ENCODE measurements around the gene GBF1. TPM values are rescaled to one million over a fixed set of nuclear protein-coding genes. Genes with fewer than 3 reads are reported as not detected.
"Not testable (repeated sequence)": the region's sequence is repeated elsewhere in the genome, so short reads cannot be mapped to it uniquely, and the experiment has no call there.

GBF1 gene
- total RNA-seq, 1 experiment from 2014 or later, result 23.7 TPM

DNA sequence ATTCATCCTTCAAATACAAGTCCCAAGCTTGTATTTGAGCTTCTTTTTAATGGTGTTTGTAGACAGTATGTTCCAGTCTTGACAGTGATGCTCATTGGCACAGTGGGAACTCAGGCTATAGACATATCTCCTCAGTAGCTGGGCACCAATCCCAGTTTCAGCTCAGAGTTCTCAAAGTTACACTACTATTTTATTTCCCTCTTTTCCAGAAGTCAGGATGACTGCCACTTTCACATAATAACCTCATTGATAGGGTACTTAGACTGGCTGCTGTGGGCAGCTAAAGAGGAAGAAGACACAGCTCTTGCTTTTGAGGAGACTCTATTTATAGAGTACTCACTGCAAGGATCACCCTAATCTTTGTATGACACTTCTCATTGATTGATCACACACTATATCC, 2.4 kb downstream of the GBF1 start:
- H3K27me3 ChIP-seq (ENCODE audit: insufficient read depth, low read length), result peaks cover 5% of the 10 kb centered on the region; the same call in 1 of the 2 replicates
- H3K56ac ChIP-seq (ENCODE audit: insufficient read length, low read depth, low read length), result no peak overlapping the region
- H3K23ac ChIP-seq (ENCODE audit: insufficient read length, low read depth, low read length), result no peak overlapping the region
- no peaks in the 10 kb centered on the region for H3K4me1 ChIP-seq (ENCODE audit: insufficient read depth, low read length)
- H3K9me3 ChIP-seq (ENCODE audit: control insufficient read depth, low read depth, low read length), result no peaks in the 10 kb centered on the region
- peaks cover 17 to 23% of the 10 kb centered on the region in 2 experiments for H3K4me1 Mint-ChIP-seq
- no peaks in the 10 kb centered on the region for H3K36me3 Mint-ChIP-seq (ENCODE audit: insufficient read depth in 1 of 3, low read depth in 3 of 3)
- H3K4ac ChIP-seq (ENCODE audit: low read depth, low read length), result no peak overlapping the region
- H4K5ac ChIP-seq (ENCODE audit: insufficient read length, low read depth, low read length), result no peak overlapping the region
- H4K8ac ChIP-seq (replicated peaks; ENCODE audit: insufficient read length, low read depth, low read length), result no peak overlapping the region
- H3T11ph ChIP-seq (ENCODE audit: low read length), result no peak overlapping the region
- peaks cover 15% of the 10 kb centered on the region for H3K27me3 Mint-ChIP-seq (ENCODE audit: low read depth)
- no peak overlapping the region for H2BK5ac ChIP-seq (ENCODE audit: insufficient read length, low read length)
- peaks cover 2% of the 10 kb centered on the region for H3K79me1 ChIP-seq (ENCODE audit: insufficient read depth, low read depth, low read length, poor library complexity, severe bottlenecking)
- no peaks in the 10 kb centered on the region for H3K9me3 Mint-ChIP-seq
- no peak overlapping the region for H3K4me2 ChIP-seq (ENCODE audit: insufficient read depth, insufficient read length, low read length)
- H2BK120ac ChIP-seq (ENCODE audit: low read depth, low read length, poor library complexity, severe bottlenecking), result no peak overlapping the region
- H2BK20ac ChIP-seq (ENCODE audit: low read depth, low read length, poor library complexity, severe bottlenecking), result no peak overlapping the region
- H4K20me1 ChIP-seq (ENCODE audit: control insufficient read depth, insufficient read depth, insufficient read length), result no peaks in the 10 kb centered on the region
- no peak overlapping the region for H3K27ac ChIP-seq (ENCODE audit: insufficient read length, low read depth, low read length)
- no peak overlapping the region for H3K9ac ChIP-seq (ENCODE audit: extremely low read depth, insufficient read length, low read length)
- H2AK5ac ChIP-seq (ENCODE audit: insufficient read length, low read length), result no peak overlapping the region
- peaks cover 3% of the 10 kb centered on the region for H3K23me2 ChIP-seq (ENCODE audit: insufficient read length, low read depth, low read length, poor library complexity, severe bottlenecking)
- H2BK15ac ChIP-seq (ENCODE audit: low read depth, low read length), result no peak overlapping the region
- no peak overlapping the region for H2AFZ ChIP-seq (ENCODE audit: low read length)
- no peak overlapping the region for H3K14ac ChIP-seq (ENCODE audit: insufficient read depth, low read length)
- H3K4me3 Mint-ChIP-seq, result no peak overlapping the region
- no peak overlapping the region for H2BK12ac ChIP-seq (ENCODE audit: insufficient read length, low read depth, low read length)
- no peak overlapping the region for H3K18ac ChIP-seq (ENCODE audit: insufficient read length, low read depth, low read length)
- TF ChIP-seq, protein P1, sequence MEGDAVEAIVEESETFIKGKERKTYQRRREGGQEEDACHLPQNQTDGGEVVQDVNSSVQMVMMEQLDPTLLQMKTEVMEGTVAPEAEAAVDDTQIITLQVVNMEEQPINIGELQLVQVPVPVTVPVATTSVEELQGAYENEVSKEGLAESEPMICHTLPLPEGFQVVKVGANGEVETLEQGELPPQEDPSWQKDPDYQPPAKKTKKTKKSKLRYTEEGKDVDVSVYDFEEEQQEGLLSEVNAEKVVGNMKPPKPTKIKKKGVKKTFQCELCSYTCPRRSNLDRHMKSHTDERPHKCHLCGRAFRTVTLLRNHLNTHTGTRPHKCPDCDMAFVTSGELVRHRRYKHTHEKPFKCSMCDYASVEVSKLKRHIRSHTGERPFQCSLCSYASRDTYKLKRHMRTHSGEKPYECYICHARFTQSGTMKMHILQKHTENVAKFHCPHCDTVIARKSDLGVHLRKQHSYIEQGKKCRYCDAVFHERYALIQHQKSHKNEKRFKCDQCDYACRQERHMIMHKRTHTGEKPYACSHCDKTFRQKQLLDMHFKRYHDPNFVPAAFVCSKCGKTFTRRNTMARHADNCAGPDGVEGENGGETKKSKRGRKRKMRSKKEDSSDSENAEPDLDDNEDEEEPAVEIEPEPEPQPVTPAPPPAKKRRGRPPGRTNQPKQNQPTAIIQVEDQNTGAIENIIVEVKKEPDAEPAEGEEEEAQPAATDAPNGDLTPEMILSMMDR (conservative IDR thresholded peaks at IDR 0.05), result no peak
- no peak overlapping the region for H3K27ac Mint-ChIP-seq
- DNase-seq, result no peak
- no peak overlapping the region for H4K91ac ChIP-seq (ENCODE audit: insufficient read length, low read depth, low read length)
- peaks cover 5% of the 10 kb centered on the region; the same call in 1 of the 2 replicates for H3K79me2 ChIP-seq (ENCODE audit: insufficient read depth, low read length)

DNA sequence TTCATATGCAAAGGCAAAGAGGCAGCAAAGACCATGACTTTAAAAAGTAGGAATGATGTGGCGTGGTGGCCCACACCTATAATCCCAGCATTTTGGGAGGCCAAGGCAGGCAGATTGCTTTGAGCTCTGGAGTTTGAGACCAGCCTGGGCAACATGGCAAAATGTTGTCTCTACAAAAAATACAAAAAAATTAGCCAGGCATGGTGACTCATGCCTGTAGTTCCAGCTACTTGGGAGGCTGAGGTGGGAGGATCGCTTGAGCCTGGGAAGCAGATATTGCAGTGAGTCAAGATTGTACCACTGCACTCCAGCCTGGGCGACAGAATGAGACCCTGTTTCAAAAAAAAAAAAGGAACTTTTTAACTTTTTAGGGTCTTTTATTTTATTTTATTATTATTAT, 7.2 kb downstream of the GBF1 start:
- not testable (repeated sequence) for H3K56ac ChIP-seq (ENCODE audit: insufficient read length, low read depth, low read length); H3K36me3 Mint-ChIP-seq (ENCODE audit: insufficient read depth in 1 of 3, low read depth in 3 of 3); H2BK15ac ChIP-seq (ENCODE audit: low read depth, low read length); H3K23me2 ChIP-seq (ENCODE audit: insufficient read length, low read depth, low read length, poor library complexity, severe bottlenecking); H3K79me2 ChIP-seq (ENCODE audit: insufficient read depth, low read length); H3K14ac ChIP-seq (ENCODE audit: insufficient read depth, low read length); H2BK120ac ChIP-seq (ENCODE audit: low read depth, low read length, poor library complexity, severe bottlenecking); H2AK5ac ChIP-seq (ENCODE audit: insufficient read length, low read length); H3K18ac ChIP-seq (ENCODE audit: insufficient read length, low read depth, low read length); H3K79me1 ChIP-seq (ENCODE audit: insufficient read depth, low read depth, low read length, poor library complexity, severe bottlenecking); H3K27me3 ChIP-seq (ENCODE audit: insufficient read depth, low read length); H3K9me3 Mint-ChIP-seq; H4K91ac ChIP-seq (ENCODE audit: insufficient read length, low read depth, low read length); H4K8ac ChIP-seq (replicated peaks; ENCODE audit: insufficient read length, low read depth, low read length); H2AFZ ChIP-seq (ENCODE audit: low read length); H3K9me3 ChIP-seq (ENCODE audit: control insufficient read depth, low read depth, low read length); H2BK5ac ChIP-seq (ENCODE audit: insufficient read length, low read length); H3K4ac ChIP-seq (ENCODE audit: low read depth, low read length); H2BK12ac ChIP-seq (ENCODE audit: insufficient read length, low read depth, low read length); H3K4me1 ChIP-seq (ENCODE audit: insufficient read depth, low read length); H4K20me1 ChIP-seq (ENCODE audit: control insufficient read depth, insufficient read depth, insufficient read length); H3K4me1 Mint-ChIP-seq; H3K27ac ChIP-seq (ENCODE audit: insufficient read length, low read depth, low read length); H3K27me3 Mint-ChIP-seq (ENCODE audit: low read depth); H3K4me3 Mint-ChIP-seq; H3K4me2 ChIP-seq (ENCODE audit: insufficient read depth, insufficient read length, low read length); H4K5ac ChIP-seq (ENCODE audit: insufficient read length, low read depth, low read length); H3K9ac ChIP-seq (ENCODE audit: extremely low read depth, insufficient read length, low read length); H2BK20ac ChIP-seq (ENCODE audit: low read depth, low read length, poor library complexity, severe bottlenecking); H3K23ac ChIP-seq (ENCODE audit: insufficient read length, low read depth, low read length); H3T11ph ChIP-seq (ENCODE audit: low read length); H3K27ac Mint-ChIP-seq; DNase-seq
- no CpG with 5 or more reads among the region's 3 CpGs for WGBS (ENCODE audit: extremely low coverage, insufficient read length, low lambda C conversion rate)
